ENCODE measurements around the gene ATXN10.

ATXN10 gene

DNA sequence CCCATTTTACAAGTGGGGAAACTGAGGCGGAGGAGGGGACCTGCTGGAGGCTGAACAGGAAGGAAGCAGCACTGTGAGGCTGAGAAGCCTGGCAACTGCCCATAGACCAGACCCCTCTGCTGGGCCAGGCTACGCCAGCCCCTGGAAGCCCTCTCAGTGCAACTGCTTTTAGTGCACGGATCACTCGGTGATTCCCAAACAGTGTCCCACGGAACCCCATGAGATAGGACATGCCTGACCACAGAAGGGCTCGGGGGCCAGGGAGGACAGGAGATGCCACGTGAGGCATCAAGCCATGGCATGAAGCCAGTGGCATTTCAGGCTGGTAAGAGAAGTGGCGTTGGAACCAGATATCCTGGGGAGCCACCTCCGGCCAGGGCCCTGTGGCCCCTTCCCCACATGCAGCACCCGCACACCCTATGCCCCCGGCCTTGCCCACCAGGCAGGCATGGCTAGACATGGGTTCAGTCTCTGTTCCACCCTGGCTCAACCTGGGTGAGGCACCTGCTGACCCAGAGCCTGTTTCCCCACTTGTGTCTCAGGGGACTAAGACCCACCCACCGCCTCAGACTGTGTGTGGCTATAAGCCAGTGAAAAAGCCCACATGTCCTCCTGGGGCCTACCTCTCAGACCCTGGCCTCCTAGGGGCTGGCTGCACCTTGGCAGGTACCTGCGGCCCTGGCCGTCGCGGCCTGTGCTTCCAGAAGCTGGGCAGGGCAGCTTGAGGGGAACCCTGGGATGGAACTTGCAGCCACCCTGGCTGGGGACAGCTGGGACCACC lies 221.2 kb downstream of the ATXN10 start:
- no peak for DNase-seq

DNA sequence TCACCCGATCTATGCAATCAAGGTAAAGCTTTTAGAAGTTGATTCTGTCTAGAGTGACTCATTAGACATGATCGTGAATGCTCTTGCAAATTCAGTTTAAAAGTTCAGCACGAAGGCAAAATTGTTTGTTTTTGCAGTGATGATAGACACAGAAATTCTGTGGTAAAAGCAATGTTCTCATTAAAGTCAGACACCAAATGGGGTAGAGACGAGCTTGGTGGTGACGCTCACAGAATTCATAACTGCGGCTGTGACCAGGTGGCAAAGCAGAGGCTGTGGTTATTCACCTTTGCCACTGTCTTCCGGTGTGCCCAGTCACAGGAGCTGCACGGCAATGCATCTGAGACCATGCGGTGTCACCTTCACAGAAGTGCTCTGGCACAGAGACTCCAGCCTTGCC lies 221.9 kb downstream of the ATXN10 start:
- DNase-seq: no peak
